ENCODE results near the gene MRPL54.

Gene MRPL54

GRCh38 chr19:3725640-3726310 lies 36.7 kb upstream of the MRPL54 start:
- H3K4me1 ChIP-seq: peaks cover 0 to 21% (median 11%) of the 10 kb centered on the region in 4 donors
- peaks cover 5 to 49% of the 10 kb centered on the region in 2 donors for H3K27me3 ChIP-seq
- intact Hi-C loops (cut with DNase I; ENCODE audit: low total_unique reads): no loop called here
- H3K27ac ChIP-seq: no peak overlapping the region
- no peak for TF ChIP-seq CTCF (IDR thresholded peaks at IDR 0.05)
- H3K36me3 ChIP-seq: no peaks in the 10 kb centered on the region
- peaks cover 0 to 3% (median 0%) of the 10 kb centered on the region in 3 donors for H3K9me3 ChIP-seq
- DNase-seq: no peak
- no peak overlapping the region for H3K4me3 ChIP-seq

- intact Hi-C loops (cut with DNase I; ENCODE audit: low total_unique reads): no loop called here
- no peak for DNase-seq
Observed at GRCh38 chr19:3730457-3730958, 32.0 kb upstream of the MRPL54 start.

GRCh38 chr19:3732108-3732507 lies 30.4 kb upstream of the MRPL54 start:
- intact Hi-C loops (cut with DNase I; ENCODE audit: low total_unique reads): no loop called here
- no peak overlapping the region for H3K4me3 ChIP-seq
- peaks cover 0 to 4% (median 0%) of the 10 kb centered on the region in 3 donors for H3K9me3 ChIP-seq
- no peak for DNase-seq
- no peaks in the 10 kb centered on the region for H3K4me1 ChIP-seq
- peaks cover 0 to 13% of the 10 kb centered on the region in 2 donors for H3K27me3 ChIP-seq
- no peak for TF ChIP-seq CTCF (IDR thresholded peaks at IDR 0.05)
- no peak overlapping the region for H3K27ac ChIP-seq
- H3K36me3 ChIP-seq: peaks cover 0 to 17% (median 0%) of the 10 kb centered on the region in 3 donors

More at GRCh38 chr19:3730457-3730958, 32.0 kb upstream of the MRPL54 start:
- TF ChIP-seq CTCF (IDR thresholded peaks at IDR 0.05): no peak
- peaks cover 0 to 7% (median 0%) of the 10 kb centered on the region in 3 donors for H3K36me3 ChIP-seq
- peaks cover 0 to 4% (median 0%) of the 10 kb centered on the region in 3 donors for H3K9me3 ChIP-seq
- H3K27me3 ChIP-seq: peaks cover 0 to 12% of the 10 kb centered on the region in 2 donors
- H3K27ac ChIP-seq: no peak overlapping the region
- no peak overlapping the region for H3K4me3 ChIP-seq
- H3K4me1 ChIP-seq: no peaks in the 10 kb centered on the region

- peaks cover 0 to 23% (median 0%) of the 10 kb centered on the region in 3 donors for H3K36me3 ChIP-seq
- H3K4me1 ChIP-seq: no peaks in the 10 kb centered on the region
- intact Hi-C loops (cut with DNase I; ENCODE audit: low total_unique reads): no loop called here
- H3K9me3 ChIP-seq: peaks cover 0 to 4% (median 0%) of the 10 kb centered on the region in 3 donors
- DNase-seq: no peak
- TF ChIP-seq CTCF (IDR thresholded peaks at IDR 0.05): no peak
- no peak overlapping the region for H3K4me3 ChIP-seq
- peaks cover 0 to 21% of the 10 kb centered on the region in 2 donors for H3K27me3 ChIP-seq
- H3K27ac ChIP-seq: no peak overlapping the region
Observed at GRCh38 chr19:3733549-3734309, 28.8 kb upstream of the MRPL54 start.

- H3K36me3 ChIP-seq: peaks cover 0 to 27% (median 0%) of the 10 kb centered on the region in 3 donors
- peaks cover 0 to 4% (median 0%) of the 10 kb centered on the region in 3 donors for H3K9me3 ChIP-seq
- no peak for DNase-seq
- intact Hi-C loops (cut with DNase I; ENCODE audit: low total_unique reads): no loop called here
- peaks cover 0 to 25% of the 10 kb centered on the region in 2 donors for H3K27me3 ChIP-seq
- H3K27ac ChIP-seq: no peak overlapping the region
- H3K4me1 ChIP-seq: no peaks in the 10 kb centered on the region
- H3K4me3 ChIP-seq: no peak overlapping the region
- no peak for TF ChIP-seq CTCF (IDR thresholded peaks at IDR 0.05)
Observed at GRCh38 chr19:3734310-3734600, 28.2 kb upstream of the MRPL54 start.

Measured in tibial artery (tissue), 4 donors.